SKM-1 (cell line): Measurements from ENCODE around the gene CANT1.
"Not testable (repeated sequence)": the region's sequence is repeated elsewhere in the genome, so short reads cannot be mapped to it uniquely, and the experiment has no call there.

Experiments used
- DNase-seq: peaks from one replicate; lab custom pipeline; 2025; ENCODE audit not compliant: unreplicated experiment; lab: John Stamatoyannopoulos, UW

The CANT1 gene

GRCh38 chr17:78962345-78962983 is 47.1 kb downstream of the CANT1 start:
- no peak for DNase-seq

- DNase-seq = no peak
Measured at GRCh38 chr17:78961571-78961970, 48.0 kb downstream of the CANT1 start.

GRCh38 chr17:78960928-78961327 is 48.6 kb downstream of the CANT1 start:
- no peak for DNase-seq

- DNase-seq = no peak
Measured at GRCh38 chr17:78959803-78960202, 49.8 kb downstream of the CANT1 start.

GRCh38 chr17:78958641-78959127 is 50.9 kb downstream of the CANT1 start:
- DNase-seq = no peak

- DNase-seq = no peak
Measured at GRCh38 chr17:78957128-78957527, 52.4 kb downstream of the CANT1 start.

- DNase-seq = no peak
Measured at GRCh38 chr17:78956254-78956653, 53.3 kb downstream of the CANT1 start.

GRCh38 chr17:78954684-78955083 is 54.9 kb downstream of the CANT1 start:
- no peak for DNase-seq

- no peak for DNase-seq
Measured at GRCh38 chr17:78953356-78954350, 55.9 kb downstream of the CANT1 start.

GRCh38 chr17:78952706-78953105 is 56.9 kb downstream of the CANT1 start:
- DNase-seq = no peak

- no peak for DNase-seq
Measured at GRCh38 chr17:78951967-78952551, 57.5 kb downstream of the CANT1 start.

- DNase-seq = no peak
Measured at GRCh38 chr17:78950870-78951269, 58.7 kb downstream of the CANT1 start.

- DNase-seq = no peak
Measured at GRCh38 chr17:78947235-78948149, 62.1 kb downstream of the CANT1 start.

- no peak for DNase-seq
Measured at GRCh38 chr17:78946631-78947030, 62.9 kb downstream of the CANT1 start.

- DNase-seq = no peak
Measured at GRCh38 chr17:78946131-78946530, 63.4 kb downstream of the CANT1 start.

- DNase-seq = not testable (repeated sequence)
Measured at GRCh38 chr17:78945455-78945854, 64.1 kb downstream of the CANT1 start.

- no peak for DNase-seq
Measured at GRCh38 chr17:78944956-78945355, 64.6 kb downstream of the CANT1 start.

- DNase-seq = no peak
Measured at GRCh38 chr17:78944026-78944425, 65.5 kb downstream of the CANT1 start.
